Activated CD8-positive, alpha-beta T cell treated with anti-CD3 and anti-CD28 coated beads, Interleukin-2, amount 10 ng/mL, durations not matched to agents 7 days and 5 days (primary cell): ENCODE measurements around the gene TSHZ3. TPM values are rescaled to one million over a fixed set of nuclear protein-coding genes. Genes with fewer than 3 reads are reported as not detected.

ENCODE experiments used
- ATAC-seq: fragments of 150-1000 bp; cut with Tn5 transposase; one replicate; pipeline ENCODE4 v1.10.0; 2021; ENCODE audit warnings: moderate library complexity
- CTCF ChIA-PET: fragments of 350-600 bp; sonication (Branson Sonifier 250); formaldehyde crosslinking; loops from one replicate; lab custom pipeline; 2021; ENCODE audit warnings: antibody characterized with exemption; lab: Charles Lee
- POLR2A ChIA-PET: fragments of 350-600 bp; sonication (Branson Sonifier 250); formaldehyde crosslinking; loops from one replicate; lab custom pipeline; 2021; ENCODE audit warnings: antibody characterized with exemption; lab: Charles Lee
- DNase-seq: peaks from one replicate; pipeline ENCODE4 v3.0.0-alpha.2; 2020
- H3K27ac Mint-ChIP-seq: one replicate; pipeline ENCODE4 v1.8.0; 2021; ENCODE audit warnings: mild to moderate bottlenecking, mixed read lengths
- H3K27me3 Mint-ChIP-seq: one replicate; pipeline ENCODE4 v1.8.0; 2021; ENCODE audit warnings: low read depth, mixed read lengths
- H3K36me3 Mint-ChIP-seq: one replicate; pipeline ENCODE4 v1.8.0; 2021; ENCODE audit warnings: low read depth, mixed read lengths
- H3K4me1 Mint-ChIP-seq: one replicate; pipeline ENCODE4 v1.8.0; 2021; ENCODE audit warnings: low read depth, mixed read lengths
- H3K4me3 Mint-ChIP-seq: one replicate; pipeline ENCODE4 v1.8.0; 2021; ENCODE audit warnings: mild to moderate bottlenecking, mixed read lengths
- H3K9me3 Mint-ChIP-seq: one replicate; pipeline ENCODE4 v1.8.0; 2022; ENCODE audit warnings: mixed read lengths; ENCODE audit not compliant: insufficient read depth
- total RNA-seq, 2 experiments: library from RNA; stranded (reverse); gene quantifications; one replicate each; pipeline ENCODE4 v1.2.3, GENCODE V29; 2021

TSHZ3 gene
- total RNA-seq, 2 experiments from 2014 or later: 0.57 to 0.82 TPM

DNA sequence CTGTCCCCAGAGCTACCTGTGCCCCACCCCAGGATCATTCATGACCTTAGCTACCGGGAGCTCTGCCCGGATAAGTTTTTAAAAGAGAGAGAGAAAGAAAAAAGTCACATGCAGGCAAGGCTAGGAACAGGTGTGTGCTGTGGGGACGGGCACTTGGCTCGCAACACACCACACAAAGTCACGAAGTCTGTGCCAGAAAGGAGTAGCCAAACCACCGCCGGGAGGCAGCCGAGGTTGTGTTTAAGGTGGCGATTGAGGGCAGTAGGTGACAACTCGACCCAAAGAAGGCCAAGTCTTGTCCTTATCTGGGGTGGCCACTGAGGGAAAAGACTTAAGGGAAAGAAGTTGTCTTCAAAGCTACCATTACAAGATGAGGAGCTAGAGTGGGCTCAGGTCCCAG lies 4.6 kb upstream of the TSHZ3 start:
- Mint-ChIP-seq H3K4me3 (no peak overlapping the region), H3K4me1 (peaks cover 32% of the 10 kb centered on the region), H3K27me3 (peaks cover 70% of the 10 kb centered on the region), H3K27ac (no peak overlapping the region), H3K9me3 (no peaks in the 10 kb centered on the region), H3K36me3 (peaks cover 5% of the 10 kb centered on the region)
- ChIA-PET CTCF (no interaction called here), POLR2A (no interaction called here)
- no peak for DNase-seq
- no peak for ATAC-seq

DNA sequence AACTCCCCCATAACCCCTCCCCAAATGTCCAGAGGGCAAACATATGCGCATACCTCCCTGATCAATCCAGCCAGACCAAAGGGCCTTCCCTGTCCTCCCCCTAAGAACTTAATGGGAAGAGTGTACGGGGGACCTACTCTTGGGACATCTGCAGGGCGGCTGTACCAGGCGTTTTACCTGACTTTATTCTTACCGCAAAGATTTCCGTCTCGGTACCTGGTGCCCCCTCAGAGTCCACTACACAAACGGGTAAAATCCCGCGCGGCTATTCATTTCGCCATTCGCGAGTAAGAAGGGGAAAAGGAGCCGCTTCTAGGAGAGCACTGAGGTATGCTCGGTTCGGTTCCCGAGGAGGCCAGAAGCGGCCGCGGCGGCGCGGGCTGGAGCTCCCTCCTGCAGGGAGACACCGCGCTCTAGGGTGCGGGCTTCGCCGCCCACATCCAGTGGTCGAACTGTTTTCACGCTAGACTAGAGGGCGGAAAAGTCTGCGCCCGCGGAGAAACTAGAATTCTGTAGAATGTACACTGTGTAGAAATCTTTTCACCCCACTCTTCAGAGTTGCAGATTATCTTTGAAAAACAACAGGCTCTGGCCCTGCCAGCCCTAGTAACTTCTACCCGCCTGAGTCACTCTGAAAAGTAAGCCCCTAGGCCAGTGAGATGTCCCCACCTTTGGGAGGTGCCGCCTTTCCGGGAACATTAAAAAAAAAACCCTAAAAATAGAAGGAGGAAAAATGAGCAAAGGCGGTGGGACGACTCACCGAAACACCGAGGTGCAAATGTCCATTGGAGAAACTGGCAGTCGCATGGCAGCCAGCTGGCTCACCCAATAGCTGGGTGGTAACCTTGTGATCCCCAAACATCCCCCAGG lies 3.8 kb upstream of the TSHZ3 start:
- H3K27ac Mint-ChIP-seq: no peak overlapping the region
- H3K4me1 Mint-ChIP-seq: peaks cover 35% of the 10 kb centered on the region
- peaks cover 5% of the 10 kb centered on the region for H3K36me3 Mint-ChIP-seq
- no peaks in the 10 kb centered on the region for H3K9me3 Mint-ChIP-seq
- ATAC-seq (no peak), DNase-seq (no peak)
- no peak overlapping the region for H3K4me3 Mint-ChIP-seq
- POLR2A ChIA-PET: no interaction called here
- H3K27me3 Mint-ChIP-seq: peaks cover 69% of the 10 kb centered on the region
- CTCF ChIA-PET: no interaction called here

DNA sequence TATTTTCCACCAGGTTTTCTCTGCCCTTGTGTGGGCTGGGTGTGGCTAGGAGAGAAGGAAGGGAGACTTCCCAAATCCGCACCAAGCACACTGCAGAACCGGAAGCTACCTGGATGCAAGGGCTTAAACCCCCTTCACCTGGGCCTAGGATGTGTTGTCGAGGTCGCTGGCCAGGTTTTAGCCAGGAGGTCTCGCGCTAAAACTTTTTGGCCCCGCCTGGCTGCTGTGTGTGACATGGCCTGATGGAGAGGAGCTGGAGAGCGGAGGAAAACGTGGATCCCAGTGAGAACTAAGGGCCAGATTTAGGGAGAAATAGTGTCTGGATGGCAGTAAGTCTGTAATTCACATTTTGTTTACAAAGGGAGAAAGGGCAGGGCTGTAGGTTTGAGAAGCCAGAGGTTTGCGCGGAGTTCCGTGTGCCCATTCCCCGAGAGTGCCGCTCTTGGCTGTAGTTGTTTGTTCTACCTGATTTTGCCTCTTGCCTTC lies 3.1 kb upstream of the TSHZ3 start:
- CTCF ChIA-PET: no interaction called here
- Mint-ChIP-seq H3K4me3 (no peak overlapping the region), H3K27me3 (peaks cover 69% of the 10 kb centered on the region), H3K4me1 (peaks cover 35% of the 10 kb centered on the region), H3K27ac (no peak overlapping the region), H3K9me3 (no peaks in the 10 kb centered on the region), H3K36me3 (peaks cover 5% of the 10 kb centered on the region)
- ATAC-seq (no peak), DNase-seq (no peak)
- POLR2A ChIA-PET: no interaction called here

GRCh38 chr19:31351855-31352195 lies 2.6 kb upstream of the TSHZ3 start:
- POLR2A ChIA-PET: no interaction called here
- DNase-seq: no peak

GRCh38 chr19:31351056-31351854 lies 2.0 kb upstream of the TSHZ3 start:
- Mint-ChIP-seq H3K4me1 (peaks cover 30% of the 10 kb centered on the region), H3K27ac (no peak overlapping the region), H3K36me3 (peaks cover 5% of the 10 kb centered on the region), H3K27me3 (peaks cover 66% of the 10 kb centered on the region), H3K9me3 (no peaks in the 10 kb centered on the region), H3K4me3 (peak overlapping the region; percentile 82)
- POLR2A ChIA-PET: no interaction called here
- CTCF ChIA-PET: no interaction called here
- DNase-seq (no peak), ATAC-seq (no peak)

More at GRCh38 chr19:31351855-31352195, 2.6 kb upstream of the TSHZ3 start:
- Mint-ChIP-seq H3K36me3 (peaks cover 5% of the 10 kb centered on the region), H3K4me1 (peaks cover 35% of the 10 kb centered on the region), H3K27ac (no peak overlapping the region), H3K4me3 (peak overlapping the region; percentile 36), H3K9me3 (no peaks in the 10 kb centered on the region), H3K27me3 (peaks cover 68% of the 10 kb centered on the region)
- no peak for ATAC-seq
- CTCF ChIA-PET: no interaction called here

DNA sequence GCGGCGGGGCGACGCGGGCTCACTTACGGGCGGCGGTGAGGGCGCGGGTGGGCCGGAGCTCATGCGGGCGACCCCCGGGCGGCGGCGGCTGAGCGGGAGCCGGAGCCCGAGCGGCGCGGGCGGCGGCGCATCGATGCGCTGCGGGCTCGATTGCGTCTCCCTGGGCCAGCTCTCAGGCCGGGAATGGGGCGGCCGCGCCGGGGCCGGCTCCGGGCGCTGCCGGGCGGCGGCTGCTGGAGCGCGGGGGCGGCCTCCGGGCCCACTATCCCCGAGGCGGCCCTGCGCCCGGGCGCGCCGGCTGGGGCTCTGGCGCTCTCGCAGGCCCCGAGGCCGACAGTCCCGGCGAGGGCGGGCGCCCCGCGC lies 1.4 kb upstream of the TSHZ3 start:
- ATAC-seq (peak; percentile 18), DNase-seq (no peak)
- no peaks in the 10 kb centered on the region for H3K9me3 Mint-ChIP-seq
- H3K27me3 Mint-ChIP-seq: peaks cover 67% of the 10 kb centered on the region
- peaks cover 30% of the 10 kb centered on the region for H3K4me1 Mint-ChIP-seq
- H3K4me3 Mint-ChIP-seq: no peak overlapping the region
- H3K36me3 Mint-ChIP-seq: peaks cover 5% of the 10 kb centered on the region
- H3K27ac Mint-ChIP-seq: no peak overlapping the region
- ChIA-PET POLR2A (no interaction called here), CTCF (no interaction called here)

- H3K36me3 Mint-ChIP-seq: peaks cover 5% of the 10 kb centered on the region
- no peaks in the 10 kb centered on the region for H3K9me3 Mint-ChIP-seq
- no peak overlapping the region for H3K27ac Mint-ChIP-seq
- no peak overlapping the region for H3K4me3 Mint-ChIP-seq
- peaks cover 27% of the 10 kb centered on the region for H3K4me1 Mint-ChIP-seq
- ChIA-PET CTCF (no interaction called here), POLR2A (no interaction called here)
- DNase-seq: no peak
- H3K27me3 Mint-ChIP-seq: peaks cover 66% of the 10 kb centered on the region
- no peak for ATAC-seq
Observed at GRCh38 chr19:31350033-31350692, 927 bp upstream of the TSHZ3 start.

DNA sequence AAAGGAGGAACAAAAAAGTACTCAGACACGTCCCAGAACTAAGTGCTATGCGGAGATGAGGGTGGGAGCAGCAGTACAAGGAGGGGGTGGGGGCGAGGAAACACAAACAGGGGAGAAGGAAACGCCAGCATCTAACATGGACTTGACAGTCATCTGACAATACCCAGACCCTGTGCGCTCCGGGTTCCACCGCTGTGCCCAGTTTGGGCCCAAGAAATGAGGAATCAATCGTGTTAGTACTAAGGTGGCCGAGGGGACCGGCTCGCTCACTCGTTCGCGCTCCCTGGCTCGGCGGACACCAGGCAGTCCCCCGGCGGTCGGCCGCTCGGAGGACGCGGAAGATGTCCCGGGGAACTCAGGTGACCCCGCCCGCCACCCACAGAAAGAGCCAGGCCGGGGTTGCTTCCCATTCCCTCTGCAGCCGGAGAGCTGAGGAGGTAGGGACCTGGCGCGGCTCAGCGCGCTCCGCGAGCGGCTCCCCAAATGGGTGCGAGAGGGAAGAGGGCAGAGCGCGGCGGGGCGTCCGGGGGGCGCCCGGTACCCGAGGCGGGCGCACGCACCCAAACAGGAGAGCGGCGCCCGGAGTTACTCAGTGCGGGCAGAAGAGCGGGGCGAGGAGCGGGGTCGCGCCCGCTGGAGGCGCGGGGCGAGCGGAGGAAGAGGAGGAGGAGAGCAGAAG lies 616 bp downstream of the TSHZ3 start:
- H3K9me3 Mint-ChIP-seq: no peaks in the 10 kb centered on the region
- POLR2A ChIA-PET: no interaction called here
- H3K4me1 Mint-ChIP-seq: peaks cover 14% of the 10 kb centered on the region
- CTCF ChIA-PET: no interaction called here
- DNase-seq (no peak), ATAC-seq (peak; percentile 41)
- peaks cover 5% of the 10 kb centered on the region for H3K36me3 Mint-ChIP-seq
- H3K4me3 Mint-ChIP-seq: peak overlapping the region; percentile 71
- peaks cover 61% of the 10 kb centered on the region for H3K27me3 Mint-ChIP-seq
- H3K27ac Mint-ChIP-seq: no peak overlapping the region

- peaks cover 9% of the 10 kb centered on the region for H3K4me1 Mint-ChIP-seq
- POLR2A ChIA-PET: no interaction called here
- no peak for ATAC-seq
Observed at GRCh38 chr19:31347828-31348392, 1.3 kb downstream of the TSHZ3 start.

DNA sequence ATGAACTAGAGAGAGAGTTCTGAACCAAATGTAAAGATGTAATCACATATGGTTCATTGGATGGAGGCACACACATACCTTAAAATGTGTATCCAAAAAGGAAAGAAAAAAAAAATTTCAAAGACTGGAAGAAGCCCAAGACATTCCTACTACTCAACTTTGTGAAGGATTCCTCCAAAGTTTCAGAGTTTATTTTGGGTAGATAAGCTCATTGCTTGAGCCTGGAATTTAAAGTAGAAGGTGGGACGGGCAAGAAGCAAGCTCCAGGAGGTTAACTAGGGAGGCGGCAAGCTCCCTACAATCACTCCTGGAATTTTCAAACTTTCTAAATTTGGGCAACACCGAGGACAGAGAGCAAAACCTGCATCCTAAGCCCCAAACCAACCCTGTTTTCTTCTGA lies 1.9 kb downstream of the TSHZ3 start:
- no peak overlapping the region for H3K4me3 Mint-ChIP-seq
- no peak for DNase-seq
- ChIA-PET CTCF (interaction anchor here (1.4 kb wide), 1 partner anchor 9 kb away, joined by 4 read pairs; no protein-coding TSS in a partner anchor), POLR2A (no interaction called here)
- H3K36me3 Mint-ChIP-seq: peaks cover 3% of the 10 kb centered on the region
- no peaks in the 10 kb centered on the region for H3K9me3 Mint-ChIP-seq
- no peak overlapping the region for H3K27ac Mint-ChIP-seq
- H3K27me3 Mint-ChIP-seq: peaks cover 57% of the 10 kb centered on the region
- ATAC-seq: no peak
- peaks cover 9% of the 10 kb centered on the region for H3K4me1 Mint-ChIP-seq

More at GRCh38 chr19:31347828-31348392, 1.3 kb downstream of the TSHZ3 start:
- Mint-ChIP-seq H3K36me3 (peaks cover 5% of the 10 kb centered on the region), H3K27ac (no peak overlapping the region), H3K4me3 (peak overlapping the region; percentile 71), H3K9me3 (no peaks in the 10 kb centered on the region), H3K27me3 (peaks cover 58% of the 10 kb centered on the region)
- CTCF ChIA-PET: no interaction called here
- no peak for DNase-seq
